ENCODE measurements around the gene FZD10. TPM values are rescaled to one million over a fixed set of nuclear protein-coding genes. Genes with fewer than 3 reads are reported as not detected.

FZD10 gene
- polyA plus RNA-seq, 6 donors from 2014 or later = not detected

DNA sequence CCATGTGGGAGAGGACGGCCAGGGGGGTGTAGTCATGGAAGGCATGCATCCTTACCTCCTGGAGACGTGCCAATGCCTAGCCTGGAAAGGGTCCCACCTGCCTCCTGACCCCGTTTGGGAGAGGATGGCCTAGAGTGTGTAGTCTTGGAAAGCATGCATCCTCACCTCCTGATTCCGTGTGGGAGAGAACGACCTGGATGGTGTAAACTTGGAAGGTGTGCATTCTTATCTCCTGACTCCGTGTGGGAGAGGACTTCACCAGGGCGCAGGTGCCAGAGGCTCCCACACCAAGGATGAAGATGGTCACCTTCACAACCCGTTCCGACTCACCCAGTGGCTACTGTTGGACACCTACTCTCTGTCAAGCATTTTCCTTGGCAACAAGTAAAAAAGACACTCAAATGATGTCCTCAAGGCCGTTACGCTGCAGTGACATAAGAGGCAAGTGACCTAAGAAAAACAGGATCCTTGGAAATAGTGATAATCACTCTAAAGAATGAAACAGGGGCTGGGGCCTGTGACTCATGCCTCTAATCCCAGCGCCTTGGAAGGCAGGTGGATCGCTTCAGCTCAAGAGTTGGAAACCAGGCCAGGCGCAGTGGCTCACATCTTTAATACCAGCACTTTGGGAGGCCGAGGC, 37.5 kb upstream of the FZD10 start:
- H3K27ac Mint-ChIP-seq = no peak overlapping the region
- no peak for ATAC-seq (ENCODE audit: low read depth in 2 of 2)
- H3K36me3 Mint-ChIP-seq = no peaks in the 10 kb centered on the region
- no peaks in the 10 kb centered on the region for H3K4me1 Mint-ChIP-seq
- H3K27me3 Mint-ChIP-seq = peaks cover 4 to 18% (median 5%) of the 10 kb centered on the region in 3 donors
- no peak for DNase-seq
- peaks cover 0 to 10% (median 0%) of the 10 kb centered on the region in 7 donors for H3K9me3 Mint-ChIP-seq
- H3K4me3 Mint-ChIP-seq = no peak overlapping the region

DNA sequence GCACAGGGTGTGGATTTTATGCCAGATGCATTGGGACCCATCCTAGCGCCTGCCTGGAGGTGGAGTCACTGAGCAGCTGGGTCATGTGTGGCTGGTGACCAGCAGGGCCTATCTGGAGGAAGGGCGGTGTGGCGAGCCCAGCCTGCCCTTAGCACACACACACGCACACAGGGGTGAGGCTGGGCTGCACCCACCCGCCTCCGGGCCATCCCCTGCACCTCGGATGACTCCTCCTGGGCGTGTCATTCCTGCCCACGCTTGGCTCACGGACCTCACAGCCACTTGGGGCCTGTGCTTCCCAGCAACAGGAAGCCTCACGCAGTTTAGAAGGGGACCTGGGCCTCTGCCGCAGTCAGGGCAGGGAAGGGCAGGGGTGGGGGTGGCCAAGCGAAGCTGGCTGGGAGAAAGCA, 36.2 kb upstream of the FZD10 start:
- no peak for DNase-seq
- no peak overlapping the region for H3K27ac Mint-ChIP-seq

DNA sequence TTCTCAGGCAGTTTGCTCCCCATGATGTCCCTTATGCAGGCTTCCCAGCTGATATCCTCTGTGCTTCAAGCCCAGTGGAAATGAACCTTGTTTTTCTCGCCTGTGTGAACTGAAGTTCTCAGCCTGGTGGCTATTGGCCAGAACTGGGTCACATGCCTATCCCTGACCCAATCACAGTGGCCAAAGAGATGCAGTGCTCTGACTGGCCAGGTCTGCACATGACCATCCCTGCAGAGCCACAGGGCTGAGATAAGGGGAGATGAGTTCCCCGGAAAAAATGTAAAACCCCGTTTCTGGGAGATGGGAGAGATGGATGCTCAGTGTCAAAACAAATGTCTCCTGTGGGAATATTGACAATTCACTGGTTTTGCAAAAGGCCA, 34.7 kb upstream of the FZD10 start:
- Mint-ChIP-seq H3K27me3 (peaks cover 4 to 6% (median 5%) of the 10 kb centered on the region in 3 donors), H3K4me1 (no peaks in the 10 kb centered on the region), H3K9me3 (peaks cover 0 to 6% (median 0%) of the 10 kb centered on the region in 7 donors), H3K27ac (no peak overlapping the region), H3K36me3 (no peaks in the 10 kb centered on the region), H3K4me3 (no peak overlapping the region)
- no peak for ATAC-seq (ENCODE audit: low read depth in 2 of 2)
- DNase-seq = no peak

More for the DNA sequence above, 36.2 kb upstream of the FZD10 start:
- peaks cover 0 to 5% (median 4%) of the 10 kb centered on the region in 3 donors for H3K27me3 Mint-ChIP-seq
- no peak for ATAC-seq (ENCODE audit: low read depth in 2 of 2)
- H3K36me3 Mint-ChIP-seq = no peaks in the 10 kb centered on the region
- no peaks in the 10 kb centered on the region for H3K4me1 Mint-ChIP-seq
- no peak overlapping the region for H3K4me3 Mint-ChIP-seq
- peaks cover 0 to 6% (median 0%) of the 10 kb centered on the region in 7 donors for H3K9me3 Mint-ChIP-seq

DNA sequence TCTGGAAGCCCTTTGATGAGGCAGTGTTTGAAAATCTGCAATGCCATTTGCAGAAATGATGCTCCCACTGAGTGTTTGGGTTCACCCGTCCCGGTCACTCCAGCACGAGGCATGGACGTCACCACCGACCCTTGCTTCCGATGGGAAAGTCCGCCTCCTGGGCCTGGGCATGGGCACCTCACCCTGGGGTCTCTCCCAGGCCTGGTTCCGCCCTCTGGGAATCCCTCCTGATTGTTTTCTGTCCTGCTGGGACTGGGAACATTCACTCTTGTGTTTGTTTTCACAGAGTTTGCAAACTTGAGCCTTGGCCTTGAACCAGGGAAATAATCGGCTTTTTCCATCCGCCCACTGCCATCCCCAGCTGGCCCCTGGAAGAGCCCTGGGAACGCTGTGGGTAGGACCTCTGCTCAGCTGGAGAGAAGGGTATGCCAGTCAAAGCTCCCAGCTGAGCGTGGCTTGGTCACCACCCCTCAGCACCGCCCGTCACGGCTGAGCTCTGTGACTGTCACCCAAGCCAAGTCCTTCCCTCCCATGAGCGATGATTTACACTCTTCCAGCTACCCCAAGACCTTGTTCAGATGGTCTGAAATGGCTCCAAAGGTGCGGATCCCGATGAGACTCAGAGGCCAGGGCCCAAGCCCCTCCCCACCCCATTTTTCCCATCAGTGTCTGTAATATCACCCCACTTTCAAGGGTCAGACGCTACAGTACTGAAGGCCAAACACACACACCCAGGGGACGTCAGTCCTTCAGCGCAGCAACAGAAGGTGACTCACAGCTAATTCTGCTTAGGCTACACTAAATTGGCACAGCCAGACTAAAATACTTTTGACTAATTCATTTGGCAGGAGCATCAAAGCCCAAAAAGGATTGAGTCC, 34.1 kb upstream of the FZD10 start:
- ATAC-seq (ENCODE audit: low read depth in 2 of 2) = no peak
- no peak overlapping the region for H3K4me3 Mint-ChIP-seq
- peaks cover 4 to 10% (median 8%) of the 10 kb centered on the region in 3 donors for H3K27me3 Mint-ChIP-seq

DNA sequence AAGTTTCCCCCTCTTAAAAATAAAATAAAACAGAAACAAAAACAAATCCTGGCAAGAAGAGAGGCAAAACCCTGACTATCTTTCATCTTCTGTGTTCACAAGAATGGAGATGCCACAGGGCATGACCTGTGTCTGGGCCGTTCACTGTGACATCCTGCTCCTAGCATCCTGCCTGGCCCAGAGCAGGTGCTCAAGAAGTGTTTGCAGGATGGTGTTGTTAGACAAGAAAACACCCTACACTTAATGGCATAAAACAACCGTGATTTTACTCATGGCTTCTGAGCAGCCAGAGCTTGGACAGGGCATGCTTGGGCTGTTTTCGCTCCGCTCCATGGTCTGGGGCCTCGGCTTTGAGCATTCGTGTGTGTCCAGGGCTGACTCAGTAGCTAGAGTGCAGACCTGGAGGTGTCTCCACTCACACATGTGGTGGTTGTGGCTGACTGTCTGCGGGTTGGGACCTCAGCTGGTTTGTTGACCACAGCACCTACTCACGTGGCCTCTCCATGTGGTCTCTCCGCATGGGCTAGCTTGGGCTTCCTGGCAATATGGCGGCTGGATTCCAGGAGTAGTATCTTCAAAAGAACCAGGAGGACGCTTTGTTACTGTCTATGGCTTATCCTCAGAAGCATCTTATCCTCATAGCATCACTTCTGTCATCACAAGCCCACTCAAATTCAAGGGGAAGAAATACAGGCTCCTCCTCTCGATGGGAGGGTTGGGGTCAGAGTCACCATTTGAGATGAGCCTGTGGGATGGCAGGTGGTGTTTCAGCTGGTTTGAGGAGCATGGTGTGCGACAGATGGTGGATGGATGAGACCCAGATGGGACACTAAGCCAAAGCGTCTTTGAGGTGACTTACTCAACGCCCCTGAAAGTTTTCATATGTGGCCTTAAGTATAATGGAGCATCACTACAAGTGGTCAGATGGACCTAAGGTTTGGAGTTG, 33.2 kb upstream of the FZD10 start:
- H3K27ac Mint-ChIP-seq = no peak overlapping the region
- no peak overlapping the region for H3K4me3 Mint-ChIP-seq
- peaks cover 4 to 10% (median 8%) of the 10 kb centered on the region in 3 donors for H3K27me3 Mint-ChIP-seq
- H3K36me3 Mint-ChIP-seq = no peaks in the 10 kb centered on the region
- ATAC-seq (ENCODE audit: low read depth in 2 of 2) (no peak), DNase-seq (no peak)
- H3K4me1 Mint-ChIP-seq = no peaks in the 10 kb centered on the region
- peaks cover 0 to 6% (median 2%) of the 10 kb centered on the region in 7 donors for H3K9me3 Mint-ChIP-seq

More for the DNA sequence above, 34.1 kb upstream of the FZD10 start:
- Mint-ChIP-seq H3K36me3 (no peaks in the 10 kb centered on the region), H3K27ac (peak overlapping the region in 1 of 6 donors; percentile 6), H3K4me1 (no peaks in the 10 kb centered on the region), H3K9me3 (peaks cover 0 to 6% (median 0%) of the 10 kb centered on the region in 7 donors)
- DNase-seq = no peak

DNA sequence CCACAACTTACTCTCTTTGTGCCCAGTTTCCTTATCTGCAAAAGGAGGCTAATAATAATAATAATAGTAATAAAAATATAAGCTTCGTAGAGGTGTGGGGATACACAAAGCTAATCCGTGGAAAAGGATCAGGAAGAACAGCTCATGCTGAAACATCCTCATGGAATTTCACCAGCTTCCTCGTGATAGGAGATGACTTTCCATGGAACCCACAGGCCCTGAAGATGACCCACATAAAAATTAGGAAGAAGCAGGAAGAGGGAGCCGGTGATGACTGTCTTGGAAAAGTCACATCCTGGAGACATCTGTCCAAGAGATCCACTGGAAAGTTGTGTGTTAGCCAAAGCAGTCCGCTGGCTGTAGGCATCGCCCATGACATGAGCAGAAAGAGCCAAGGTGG, 31.9 kb upstream of the FZD10 start:
- Mint-ChIP-seq H3K4me3 (no peak overlapping the region), H3K27me3 (peaks cover 4 to 10% (median 8%) of the 10 kb centered on the region in 3 donors), H3K9me3 (peaks cover 0 to 11% (median 2%) of the 10 kb centered on the region in 7 donors), H3K4me1 (no peaks in the 10 kb centered on the region), H3K27ac (no peak overlapping the region), H3K36me3 (no peaks in the 10 kb centered on the region)
- ATAC-seq (ENCODE audit: low read depth in 2 of 2) = no peak
- no peak for DNase-seq

DNA sequence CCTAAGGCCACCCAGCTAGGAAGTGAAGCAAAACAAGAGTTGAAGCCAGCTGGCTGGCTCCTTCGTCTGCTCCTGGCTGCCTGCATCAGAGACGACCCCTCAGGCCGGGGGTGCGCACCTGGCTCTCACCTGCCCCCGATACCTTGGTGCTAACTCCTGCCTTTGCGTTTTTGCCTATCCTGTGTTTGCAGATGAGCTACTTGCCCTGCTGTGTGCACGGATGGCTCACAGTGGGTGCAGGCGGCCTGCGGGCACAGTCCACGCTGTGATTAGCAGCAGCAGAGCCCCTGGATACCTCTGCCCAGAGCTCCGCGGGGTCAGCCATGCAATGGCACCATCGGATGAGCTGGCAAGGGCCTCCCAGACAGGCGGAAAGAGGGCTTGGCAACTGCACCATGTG, 31.2 kb upstream of the FZD10 start:
- no peaks in the 10 kb centered on the region for H3K36me3 Mint-ChIP-seq
- H3K4me3 Mint-ChIP-seq = peak overlapping the region in 1 of 8 donors; percentile 2
- H3K9me3 Mint-ChIP-seq = peaks cover 0 to 14% (median 2%) of the 10 kb centered on the region in 7 donors
- DNase-seq (no peak), ATAC-seq (ENCODE audit: low read depth in 2 of 2) (no peak)
- peaks cover 4 to 10% (median 8%) of the 10 kb centered on the region in 3 donors for H3K27me3 Mint-ChIP-seq
- H3K4me1 Mint-ChIP-seq = no peaks in the 10 kb centered on the region
- no peak overlapping the region for H3K27ac Mint-ChIP-seq

DNA sequence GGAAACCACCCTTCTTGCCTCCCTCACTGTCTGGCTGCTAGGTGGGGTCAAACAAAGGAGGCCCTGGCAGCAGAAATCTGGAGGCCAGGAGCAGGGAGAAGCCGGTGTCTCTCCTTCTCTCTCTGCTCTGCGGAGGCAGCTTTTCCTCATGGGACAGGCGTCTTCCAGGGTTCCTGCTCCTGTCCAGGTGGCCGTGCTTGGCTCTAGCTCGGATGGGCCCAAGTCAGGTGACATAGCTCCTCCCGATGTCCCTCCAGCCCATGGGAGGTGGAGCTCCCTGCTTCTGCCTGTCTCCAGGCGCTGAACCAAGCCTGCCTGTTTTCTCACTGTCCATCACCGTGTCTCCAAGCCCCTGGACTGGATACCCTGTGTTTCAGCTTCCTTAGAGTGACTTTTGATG, 30.5 kb upstream of the FZD10 start:
- Mint-ChIP-seq H3K4me3 (no peak overlapping the region), H3K36me3 (no peaks in the 10 kb centered on the region), H3K9me3 (peaks cover 0 to 14% (median 2%) of the 10 kb centered on the region in 7 donors), H3K4me1 (no peaks in the 10 kb centered on the region), H3K27ac (no peak overlapping the region), H3K27me3 (peaks cover 4 to 10% (median 8%) of the 10 kb centered on the region in 3 donors)
- DNase-seq (no peak), ATAC-seq (ENCODE audit: low read depth in 2 of 2) (no peak)

DNA sequence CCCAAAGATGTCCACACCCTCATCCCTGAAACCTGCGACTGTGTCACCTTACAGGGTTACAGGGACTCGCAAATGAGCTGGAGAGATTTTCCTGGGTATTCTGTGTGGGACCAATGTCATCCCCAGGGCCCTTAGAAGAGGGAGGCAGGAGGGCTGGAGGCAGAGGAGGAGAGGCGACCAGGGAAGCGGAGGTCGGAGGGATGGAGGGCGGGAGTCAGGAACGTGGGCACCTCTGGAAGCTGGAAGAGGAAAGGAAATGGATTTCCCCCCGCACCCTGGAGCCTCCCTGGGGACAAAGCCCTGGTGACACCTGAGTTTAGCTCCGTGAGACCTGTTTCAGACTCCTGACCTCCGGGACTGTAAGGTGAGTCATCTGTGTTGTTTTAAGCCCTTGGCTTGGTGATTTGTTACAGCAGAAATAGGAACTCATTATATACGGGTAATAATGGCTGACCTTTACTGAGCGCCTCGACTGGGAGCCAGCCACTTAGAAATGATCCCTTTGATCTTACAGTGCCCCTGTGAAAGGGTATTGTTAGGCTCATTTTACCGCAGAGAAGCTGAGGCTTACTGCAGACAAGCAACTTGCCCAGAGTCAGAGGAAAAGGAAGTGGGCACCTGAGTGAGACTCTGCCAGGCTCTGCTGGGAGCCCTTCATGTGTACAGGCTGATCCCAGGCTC, 29.3 kb upstream of the FZD10 start:
- DNase-seq (no peak), ATAC-seq (ENCODE audit: low read depth in 2 of 2) (no peak)
- H3K36me3 Mint-ChIP-seq = no peaks in the 10 kb centered on the region
- H3K9me3 Mint-ChIP-seq = peaks cover 0 to 14% (median 2%) of the 10 kb centered on the region in 7 donors
- no peaks in the 10 kb centered on the region for H3K4me1 Mint-ChIP-seq
- H3K4me3 Mint-ChIP-seq = no peak overlapping the region
- no peak overlapping the region for H3K27ac Mint-ChIP-seq
- peaks cover 4 to 16% (median 8%) of the 10 kb centered on the region in 3 donors for H3K27me3 Mint-ChIP-seq

DNA sequence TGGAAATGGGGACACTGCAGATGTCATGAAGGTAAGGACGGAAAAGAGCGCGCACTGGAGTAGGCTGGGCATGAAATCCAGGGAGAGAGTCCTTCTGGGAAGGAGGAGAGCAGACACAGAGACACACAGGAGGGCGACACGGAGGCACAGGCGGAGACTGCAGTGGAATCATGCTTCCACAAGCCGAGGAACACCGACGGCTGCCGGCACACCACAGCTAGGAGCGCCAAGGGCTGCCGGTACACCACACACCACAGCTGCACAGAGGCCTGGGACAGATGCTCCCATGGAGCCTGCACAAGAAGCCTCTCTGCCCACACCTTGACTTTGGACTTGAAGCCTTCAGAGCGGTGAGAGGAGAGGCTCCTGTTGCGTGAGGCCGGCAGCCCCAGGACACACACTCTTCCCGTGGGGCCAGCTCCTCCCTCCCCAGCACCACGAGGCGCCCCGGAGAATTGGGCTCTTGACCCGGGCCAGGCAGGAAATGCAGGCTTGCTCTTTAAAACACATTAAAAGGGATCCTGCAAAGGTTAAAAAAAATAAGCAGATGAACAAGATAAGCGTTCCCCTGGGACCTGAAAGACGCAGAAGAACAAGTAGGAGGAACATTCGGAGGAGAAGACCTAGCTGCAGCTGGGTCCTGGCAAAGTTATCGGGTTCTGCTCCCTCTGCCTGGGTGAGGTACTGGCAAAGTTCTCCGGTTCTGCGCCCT, 28.3 kb upstream of the FZD10 start:
- Mint-ChIP-seq H3K36me3 (no peaks in the 10 kb centered on the region), H3K9me3 (peaks cover 0 to 14% (median 2%) of the 10 kb centered on the region in 7 donors), H3K4me1 (no peaks in the 10 kb centered on the region), H3K4me3 (no peak overlapping the region), H3K27me3 (peaks cover 4 to 16% (median 8%) of the 10 kb centered on the region in 3 donors), H3K27ac (no peak overlapping the region)
- DNase-seq (no peak), ATAC-seq (ENCODE audit: low read depth in 2 of 2) (no peak)

DNA sequence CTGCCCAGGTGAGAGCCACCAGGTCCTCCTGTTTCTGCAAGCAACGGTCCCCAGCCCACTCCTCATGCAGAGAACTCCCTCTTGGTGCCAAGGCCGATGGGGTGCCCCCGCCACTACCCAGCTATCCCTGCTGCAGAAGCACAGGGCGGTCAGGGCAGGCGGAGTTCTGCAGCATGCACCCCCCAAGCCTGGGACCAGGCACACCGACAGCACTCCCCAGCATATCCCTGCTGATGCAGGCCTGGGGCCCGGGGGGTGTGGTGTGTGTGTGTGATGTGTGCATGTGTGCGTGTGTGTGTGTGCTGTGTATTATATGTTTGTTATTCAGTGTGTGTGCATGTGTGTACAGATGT, 27.7 kb upstream of the FZD10 start:
- Mint-ChIP-seq H3K4me1 (no peaks in the 10 kb centered on the region), H3K27ac (no peak overlapping the region), H3K4me3 (no peak overlapping the region), H3K9me3 (peaks cover 0 to 14% (median 2%) of the 10 kb centered on the region in 7 donors), H3K36me3 (no peaks in the 10 kb centered on the region), H3K27me3 (peaks cover 4 to 16% (median 8%) of the 10 kb centered on the region in 3 donors)
- no peak for ATAC-seq (ENCODE audit: low read depth in 2 of 2)
- DNase-seq = no peak

DNA sequence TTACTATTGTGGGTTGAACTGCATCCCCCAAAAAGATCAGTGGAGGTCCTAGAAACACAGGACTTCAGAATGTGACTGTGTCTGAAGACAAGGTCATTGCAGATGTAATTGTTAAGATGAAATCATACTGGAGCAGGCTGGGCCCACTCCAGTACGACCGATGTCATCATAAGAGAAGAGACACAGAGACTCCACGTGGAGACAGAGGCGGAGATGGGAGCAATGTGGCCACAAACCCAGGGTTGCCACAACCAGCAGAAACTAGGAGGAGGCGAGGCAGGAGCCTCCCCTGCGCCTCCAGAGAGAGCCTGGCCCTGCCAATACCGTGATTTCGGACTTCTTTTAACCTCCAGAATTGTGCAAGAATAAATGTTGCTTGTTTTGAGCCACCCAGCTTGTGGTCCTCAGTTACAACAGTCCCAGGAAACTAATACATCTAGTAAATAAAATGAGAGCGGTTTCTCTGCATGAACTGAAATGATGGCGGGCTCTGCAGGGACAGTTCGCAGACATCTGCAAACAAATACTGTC, 25.7 kb upstream of the FZD10 start:
- Mint-ChIP-seq H3K27ac (peak overlapping the region in 1 of 6 donors; percentile 9), H3K36me3 (no peaks in the 10 kb centered on the region), H3K4me1 (no peaks in the 10 kb centered on the region), H3K27me3 (peaks cover 7 to 20% (median 8%) of the 10 kb centered on the region in 3 donors), H3K9me3 (peaks cover 0 to 14% (median 2%) of the 10 kb centered on the region in 7 donors), H3K4me3 (no peak overlapping the region)
- no peak for ATAC-seq (ENCODE audit: low read depth in 2 of 2)
- DNase-seq = no peak

All from naive B cell (primary cell).